Glutamatergic neuron (in vitro differentiated cells): ENCODE data around the gene COL6A6. TPM values are rescaled to one million over a fixed set of nuclear protein-coding genes. Genes with fewer than 3 reads are reported as not detected.
"Not testable (repeated sequence)": the region's sequence is repeated elsewhere in the genome, so short reads cannot be mapped to it uniquely, and the experiment has no call there.

ENCODE experiments used
- DNase-seq: peaks from one replicate; pipeline ENCODE4 v3.0.0; 2022
- H3K27ac Mint-ChIP-seq: one replicate; pipeline ENCODE4 v1.8.0; 2020; ENCODE audit warnings: mild to moderate bottlenecking, mixed read lengths, inconsistent platforms; ENCODE audit not compliant: unreplicated experiment
- H3K27me3 Mint-ChIP-seq: one replicate; pipeline ENCODE4 v1.8.0; 2020; ENCODE audit warnings: mild to moderate bottlenecking, moderate library complexity, mixed read lengths, inconsistent platforms; ENCODE audit not compliant: unreplicated experiment
- H3K36me3 Mint-ChIP-seq: one replicate; pipeline ENCODE4 v1.8.0; 2020; ENCODE audit warnings: mild to moderate bottlenecking, mixed read lengths, inconsistent platforms; ENCODE audit not compliant: unreplicated experiment
- H3K4me1 Mint-ChIP-seq: one replicate; pipeline ENCODE4 v1.8.0; 2020; ENCODE audit warnings: mild to moderate bottlenecking, low read depth, mixed read lengths, inconsistent platforms; ENCODE audit not compliant: unreplicated experiment
- H3K4me3 Mint-ChIP-seq: one replicate; pipeline ENCODE4 v1.8.0; 2020; ENCODE audit warnings: mild to moderate bottlenecking, mixed read lengths, inconsistent platforms; ENCODE audit not compliant: unreplicated experiment
- H3K9me3 Mint-ChIP-seq: one replicate; pipeline ENCODE4 v1.8.0; 2020; ENCODE audit warnings: mild to moderate bottlenecking, moderate library complexity, mixed read lengths, inconsistent platforms; ENCODE audit not compliant: unreplicated experiment
- total RNA-seq: library from RNA; stranded (reverse); fragmentation: NEBNext Ultra II Directional; extraction: Animal tissue kit (Norgen Biotek cat#: 25700); gene quantifications from one replicate; pipeline ENCODE4 v1.2.1, GENCODE V29; 2021; ENCODE audit not compliant: unreplicated experiment
- TF ChIP-seq, protein P1 (sequence below): fragments of 200-600 bp; sonication (generic); IDR thresholded peaks from one replicate; pipeline ENCODE4 v1.5.0; 2021; ENCODE audit not compliant: partially characterized antibody, unreplicated experiment

Gene COL6A6
- total RNA-seq, 1 donor from 2014 or later, result 0.25 TPM

DNA sequence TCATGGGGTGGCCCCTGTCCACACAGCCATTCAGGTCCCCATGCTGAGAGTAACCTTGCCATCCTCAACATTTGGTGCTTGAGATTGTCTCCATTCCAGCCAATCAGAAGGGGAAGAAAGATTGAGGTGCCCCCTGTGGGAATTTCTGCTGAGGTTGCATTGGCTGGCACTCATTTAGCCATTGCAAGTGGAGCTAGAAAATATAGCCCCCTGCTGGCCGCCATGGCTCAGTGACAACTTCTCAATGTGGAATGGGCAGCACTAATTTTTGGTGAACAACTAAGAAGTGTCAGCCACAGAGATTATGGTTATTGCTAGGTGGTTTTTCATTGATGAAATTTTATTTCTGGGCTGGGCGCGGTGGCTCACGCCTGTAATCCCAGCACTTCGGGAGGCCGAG lies 22.0 kb downstream of the COL6A6 start:
- Mint-ChIP-seq H3K36me3 (no peaks in the 10 kb centered on the region), H3K27ac (no peak overlapping the region), H3K27me3 (no peaks in the 10 kb centered on the region), H3K4me1 (no peaks in the 10 kb centered on the region), H3K9me3 (no peaks in the 10 kb centered on the region), H3K4me3 (no peak overlapping the region)
- DNase-seq, result peak; percentile 70
- TF ChIP-seq, protein P1, sequence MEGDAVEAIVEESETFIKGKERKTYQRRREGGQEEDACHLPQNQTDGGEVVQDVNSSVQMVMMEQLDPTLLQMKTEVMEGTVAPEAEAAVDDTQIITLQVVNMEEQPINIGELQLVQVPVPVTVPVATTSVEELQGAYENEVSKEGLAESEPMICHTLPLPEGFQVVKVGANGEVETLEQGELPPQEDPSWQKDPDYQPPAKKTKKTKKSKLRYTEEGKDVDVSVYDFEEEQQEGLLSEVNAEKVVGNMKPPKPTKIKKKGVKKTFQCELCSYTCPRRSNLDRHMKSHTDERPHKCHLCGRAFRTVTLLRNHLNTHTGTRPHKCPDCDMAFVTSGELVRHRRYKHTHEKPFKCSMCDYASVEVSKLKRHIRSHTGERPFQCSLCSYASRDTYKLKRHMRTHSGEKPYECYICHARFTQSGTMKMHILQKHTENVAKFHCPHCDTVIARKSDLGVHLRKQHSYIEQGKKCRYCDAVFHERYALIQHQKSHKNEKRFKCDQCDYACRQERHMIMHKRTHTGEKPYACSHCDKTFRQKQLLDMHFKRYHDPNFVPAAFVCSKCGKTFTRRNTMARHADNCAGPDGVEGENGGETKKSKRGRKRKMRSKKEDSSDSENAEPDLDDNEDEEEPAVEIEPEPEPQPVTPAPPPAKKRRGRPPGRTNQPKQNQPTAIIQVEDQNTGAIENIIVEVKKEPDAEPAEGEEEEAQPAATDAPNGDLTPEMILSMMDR, result peak; percentile 88

DNA sequence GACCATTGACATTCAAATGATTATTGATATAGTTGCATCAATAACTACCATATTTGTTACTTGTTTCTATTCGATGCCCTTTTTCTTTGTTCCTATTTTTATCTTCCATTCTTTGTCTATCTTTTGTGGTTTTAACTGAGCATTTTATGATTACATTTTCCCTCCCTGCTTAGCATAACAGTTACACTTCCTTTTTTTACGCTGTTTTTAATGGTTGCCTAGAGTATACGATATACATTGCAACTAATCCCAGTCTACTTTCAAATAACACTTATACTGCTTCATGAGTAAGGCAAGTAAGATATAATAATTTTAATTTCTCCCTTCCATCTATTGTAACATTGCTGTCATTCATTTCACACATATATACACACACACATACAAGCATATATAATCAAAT lies 26.3 kb downstream of the COL6A6 start:
- no peaks in the 10 kb centered on the region for H3K27me3 Mint-ChIP-seq
- no peak overlapping the region for H3K27ac Mint-ChIP-seq
- peaks cover 2% of the 10 kb centered on the region for H3K9me3 Mint-ChIP-seq
- no peak for DNase-seq
- H3K36me3 Mint-ChIP-seq, result no peaks in the 10 kb centered on the region
- no peak overlapping the region for H3K4me3 Mint-ChIP-seq
- TF ChIP-seq, protein P1, result no peak
- no peaks in the 10 kb centered on the region for H3K4me1 Mint-ChIP-seq

DNA sequence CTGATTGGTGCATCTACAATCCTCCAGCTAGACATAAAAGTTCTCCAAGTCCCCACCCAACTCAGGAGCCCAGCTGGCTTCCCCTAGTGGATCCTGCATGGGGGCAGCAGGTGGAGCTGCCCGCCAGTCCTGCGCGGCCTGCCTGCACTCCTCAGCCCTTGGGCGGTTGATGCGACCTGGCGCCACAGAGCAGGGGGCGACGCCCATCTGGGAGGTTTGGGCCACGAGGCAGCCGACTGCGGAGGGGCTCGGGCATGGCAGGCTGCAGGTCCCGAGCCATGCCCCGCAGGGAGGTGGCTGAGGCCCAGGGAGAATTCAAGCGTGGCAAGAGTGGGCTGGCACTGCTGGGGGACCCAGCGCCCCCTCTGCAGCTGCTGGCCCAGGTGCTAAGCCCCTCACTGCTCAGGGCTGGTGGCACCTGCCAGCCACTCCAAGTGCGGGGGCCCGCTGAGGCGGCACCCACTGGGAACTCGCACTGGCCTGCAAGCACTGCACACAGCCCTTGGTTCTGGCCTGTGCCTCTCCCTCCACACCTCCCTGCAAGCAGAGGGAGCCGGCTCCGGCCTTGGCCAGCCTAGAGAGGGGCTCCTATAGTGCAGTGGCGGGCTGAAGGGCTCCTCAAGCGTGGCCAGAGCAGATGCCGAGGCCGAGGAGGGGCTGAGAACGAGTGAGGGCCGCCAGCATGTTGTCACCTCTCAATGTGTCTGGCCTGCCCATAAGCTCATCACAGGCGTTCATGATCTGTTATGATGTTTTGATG lies 30.1 kb downstream of the COL6A6 start:
- TF ChIP-seq, protein P1, result no peak
- H3K36me3 Mint-ChIP-seq, result no peaks in the 10 kb centered on the region
- H3K4me1 Mint-ChIP-seq, result no peaks in the 10 kb centered on the region
- H3K27me3 Mint-ChIP-seq, result no peaks in the 10 kb centered on the region
- DNase-seq, result no peak
- H3K27ac Mint-ChIP-seq, result no peak overlapping the region
- H3K4me3 Mint-ChIP-seq, result no peak overlapping the region
- peaks cover 4% of the 10 kb centered on the region for H3K9me3 Mint-ChIP-seq

DNA sequence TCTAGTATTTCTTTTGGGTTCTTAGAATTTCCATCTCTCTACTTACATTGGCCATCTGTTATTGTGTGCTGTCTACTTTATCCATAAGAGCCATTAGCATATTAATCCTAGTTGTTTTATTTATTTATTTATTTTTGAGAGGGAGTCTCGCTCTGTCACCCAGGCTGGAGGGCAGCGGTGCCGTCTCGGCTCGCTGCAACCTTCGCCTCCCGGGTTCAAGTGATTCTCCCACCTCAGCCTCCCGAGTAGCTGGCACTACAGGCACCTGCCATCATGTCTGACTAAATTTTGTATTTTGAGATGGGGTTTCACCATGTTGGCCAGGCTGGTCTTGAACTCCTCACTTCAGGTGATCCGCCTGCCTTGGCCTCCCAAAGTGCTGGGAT lies 30.7 kb downstream of the COL6A6 start:
- not testable (repeated sequence) for H3K27me3 Mint-ChIP-seq, H3K4me1 Mint-ChIP-seq, DNase-seq, H3K4me3 Mint-ChIP-seq, H3K27ac Mint-ChIP-seq, H3K36me3 Mint-ChIP-seq, H3K9me3 Mint-ChIP-seq

DNA sequence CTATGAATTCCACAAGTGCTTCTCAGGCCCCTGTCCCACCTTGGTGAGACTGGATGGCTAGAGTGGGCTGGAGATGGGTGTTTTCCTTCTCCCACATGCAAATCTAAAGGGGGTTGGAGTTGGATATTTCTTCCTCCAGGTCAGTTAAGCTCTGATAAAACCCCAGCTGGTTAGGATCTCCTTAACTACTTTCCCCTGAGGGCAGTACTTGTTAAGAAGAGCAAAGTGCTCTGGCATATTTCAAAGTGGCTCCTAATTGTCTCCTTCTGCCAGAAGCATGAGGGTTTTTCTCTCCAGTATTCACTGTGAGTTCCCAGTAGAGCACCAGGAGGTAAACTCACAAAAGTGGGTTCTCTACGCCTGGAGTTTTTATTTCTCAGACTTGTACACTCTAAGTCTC lies 31.4 kb downstream of the COL6A6 start:
- Mint-ChIP-seq H3K9me3 (peaks cover 4% of the 10 kb centered on the region), H3K27me3 (no peaks in the 10 kb centered on the region), H3K27ac (no peak overlapping the region), H3K4me1 (no peaks in the 10 kb centered on the region), H3K4me3 (no peak overlapping the region), H3K36me3 (no peaks in the 10 kb centered on the region)
- TF ChIP-seq, protein P1, result no peak
- no peak for DNase-seq
